ENCODE data around the gene ZBTB47. TPM values are rescaled to one million over a fixed set of nuclear protein-coding genes. Genes with fewer than 3 reads are reported as not detected.

The ZBTB47 gene
- total and polyA plus RNA-seq, 10 of the 15 experiments (the other 5 are each of a cell fraction or from before 2014, with no cell fraction given), result 0.04 to 3.4 (median 1.0) TPM; not detected in 1

- WGBS (ENCODE audit: insufficient coverage, insufficient replicate concordance, low lambda C conversion rate, missing lambda C conversion rate), result 31% methylated on average over 7 of the region's 7 CpGs
- H3K9me3 ChIP-seq (replicated peaks; ENCODE audit: control insufficient read depth, insufficient read depth, low read length), result no peaks in the 10 kb centered on the region
- no peaks in the 10 kb centered on the region for H3K79me2 ChIP-seq (ENCODE audit: control insufficient read depth, insufficient read depth, low read length)
- no peak for ATAC-seq
- H4K20me1 ChIP-seq (ENCODE audit: control insufficient read depth, insufficient read depth), result no peaks in the 10 kb centered on the region
- no peaks in the 10 kb centered on the region for H3K4me1 ChIP-seq (ENCODE audit: control insufficient read depth, insufficient read depth, low read length)
- H3K4me3 ChIP-seq, result no peak overlapping the region
- no peak overlapping the region for H3K4me2 ChIP-seq (ENCODE audit: control insufficient read depth, insufficient read depth)
- FAIRE-seq, result no peak
- no peak overlapping the region for H2AFZ ChIP-seq (ENCODE audit: control insufficient read depth, low read depth, low read length)
- ChIA-PET RAD21 (ENCODE audit: unreplicated experiment) (no interaction called here), SMC1A (ENCODE audit: uncharacterized antibody, unreplicated experiment) (interaction anchor here (0.7 kb wide), 1 partner anchor 39 kb away, joined by 3 read pairs; no protein-coding TSS in a partner anchor), POLR2A (no interaction called here), CTCF (no interaction called here)
- no TSS peak for BruUV-seq (replicated peaks)
- in situ Hi-C loops (cut with MboI) (no loop called here), intact Hi-C loops (cut with micrococcal nuclease; ENCODE audit: unreplicated experiment) (no loop called here)
- no peaks in the 10 kb centered on the region; a peak in 3 of 4 replicates for H3K27me3 ChIP-seq (replicated peaks in 1 of 2; ENCODE audit: control insufficient read depth in 2 of 2, insufficient read depth in 2 of 2, low read length in 1 of 2)
- H3K27ac ChIP-seq (ENCODE audit: control insufficient read depth, insufficient read depth), result no peak overlapping the region
- H3K36me3 ChIP-seq (ENCODE audit: control insufficient read depth in 2 of 2, insufficient read depth in 2 of 2, low read length in 1 of 2), result no peaks in the 10 kb centered on the region
- no peak for DNase-seq (ENCODE audit: low read depth, low spot score)
- no peak for TF ChIP-seq POU2F2 (IDR thresholded peaks at IDR 0.05; ENCODE audit: borderline replicate concordance, low read depth, low read length)
- no peak for TF ChIP-seq CREM (IDR thresholded peaks at IDR 0.05; ENCODE audit: low read depth)
- TF ChIP-seq RAD21 (IDR thresholded peaks at IDR 0.05; ENCODE audit: insufficient read depth, low read depth, low read length), result no peak
- TF ChIP-seq IRF4 (IDR thresholded peaks at IDR 0.05; ENCODE audit: low read depth, low read length), result no peak
- TF ChIP-seq ZBED1 (IDR thresholded peaks at IDR 0.05; ENCODE audit: borderline replicate concordance), result no peak
- TF ChIP-seq CBX3 (IDR thresholded peaks at IDR 0.05; ENCODE audit: borderline replicate concordance, low read depth), result no peak
- TF ChIP-seq IRF5 (IDR thresholded peaks at IDR 0.05; ENCODE audit: borderline replicate concordance), result no peak
- no peak for TF ChIP-seq ZNF384 (IDR thresholded peaks at IDR 0.05; ENCODE audit: borderline replicate concordance, low read depth, low read length)
- no peak for TF ChIP-seq TBL1XR1 (IDR thresholded peaks at IDR 0.05; ENCODE audit: low read depth, low read length)
- TF ChIP-seq PAX5 (IDR thresholded peaks at IDR 0.05; ENCODE audit: borderline replicate concordance, low read depth, low read length), result no peak
- TF ChIP-seq POLR2A (IDR thresholded peaks at IDR 0.05; ENCODE audit: low read depth, low read length), result no peak
- no peak for TF ChIP-seq HDGF (IDR thresholded peaks at IDR 0.05)
- TF ChIP-seq SPI1 (IDR thresholded peaks at IDR 0.05; ENCODE audit: borderline replicate concordance, insufficient read depth, low read depth, low read length), result no peak
- no peak for TF ChIP-seq SMAD1 (IDR thresholded peaks at IDR 0.05; ENCODE audit: low read depth, partially characterized antibody)
- TF ChIP-seq RAD51 (IDR thresholded peaks at IDR 0.05), result no peak
- H3K9ac ChIP-seq (ENCODE audit: control insufficient read depth, insufficient read depth, low read length), result no peak overlapping the region
Observed at GRCh38 chr3:42710323-42711021, 57.0 kb downstream of the ZBTB47 start.

All from GM12878 (cell line).